Measurements from ENCODE around the gene USF3. TPM values are rescaled to one million over a fixed set of nuclear protein-coding genes. Genes with fewer than 3 reads are reported as not detected.

Gene USF3
- total and polyA plus RNA-seq, 2 of the 13 experiments (the other 11 are each of a cell fraction or from before 2014, with no cell fraction given), result 6.3 to 15.2 TPM

DNA sequence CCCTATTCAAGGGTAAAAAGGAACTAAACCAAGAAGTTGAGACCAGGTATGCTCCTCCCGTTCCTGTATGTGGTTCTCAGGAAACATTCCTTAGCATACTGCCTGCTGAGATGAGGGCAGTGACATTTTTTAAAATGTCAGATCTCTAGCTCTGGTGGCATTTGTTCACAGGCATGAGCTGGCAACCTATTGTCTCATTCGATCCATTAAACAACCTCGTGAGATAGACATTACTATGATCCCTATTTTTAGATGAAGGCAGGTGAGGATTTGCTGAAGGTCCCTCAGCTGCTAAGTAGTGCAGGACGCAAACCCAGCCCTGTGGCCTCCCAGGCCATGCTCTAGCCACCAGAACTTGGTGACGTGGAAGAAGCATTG lies 89.2 kb downstream of the USF3 start:
- H3K79me2 ChIP-seq (ENCODE audit: insufficient read depth, low read length), result no peaks in the 10 kb centered on the region
- no peaks in the 10 kb centered on the region for H3K9me3 ChIP-seq (ENCODE audit: low read length)
- WGBS (ENCODE audit: low lambda C conversion rate), result 23% methylated on average over 4 of the region's 5 CpGs
- H3K27ac ChIP-seq (ENCODE audit: extremely low read length, insufficient read depth, low read length), result no peak overlapping the region
- ATAC-seq (peak; percentile 47; the same call in 2 of the 3 replicates), DNase-seq (ENCODE audit: low spot score) (no peak), FAIRE-seq (no peak)
- H3K27me3 ChIP-seq (ENCODE audit: control insufficient read depth in 1 of 2, insufficient read depth in 2 of 2, low read length in 2 of 2), result peaks cover 0 to 34% of the 10 kb centered on the region in 2 experiments; a peak in 2 of 5 replicates
- H3K4me3 ChIP-seq (replicated peaks in 1 of 3; ENCODE audit: insufficient read depth in 1 of 3, low read depth in 2 of 3, low read length in 3 of 3), result no peak overlapping the region
- intact Hi-C loops (cut with micrococcal nuclease; ENCODE audit: unreplicated experiment), result no loop called here
- H4K20me1 ChIP-seq (ENCODE audit: insufficient read depth, low read length), result no peaks in the 10 kb centered on the region
- H2AFZ ChIP-seq (ENCODE audit: low read length), result no peak overlapping the region
- no peak overlapping the region for H3K9ac ChIP-seq (ENCODE audit: insufficient read depth, low read depth, low read length)
- H3K4me1 ChIP-seq (ENCODE audit: insufficient read depth, low read length), result no peaks in the 10 kb centered on the region
- in situ Hi-C loops (cut with HindIII; ENCODE audit: extremely low pct_ligation_motif_present, low pct_unique_long_range_greater_than_20kb), result no loop called here
- H3K36me3 ChIP-seq (replicated peaks in 1 of 2; ENCODE audit: control insufficient read depth in 1 of 2, insufficient read depth in 2 of 2, low read length in 2 of 2), result no peaks in the 10 kb centered on the region
- BruUV-seq (replicated peaks), result no TSS peak
- TF ChIP-seq ZNF607 (CRISPR knock-in tag; IDR thresholded peaks at IDR 0.05; ENCODE audit: borderline replicate concordance), result no peak
- no peak for TF ChIP-seq SMC3 (IDR thresholded peaks at IDR 0.05; ENCODE audit: low read length)
- TF ChIP-seq BORCS8-MEF2B (CRISPR knock-in tag; IDR thresholded peaks at IDR 0.05), result no peak
- TF ChIP-seq, protein P1, sequence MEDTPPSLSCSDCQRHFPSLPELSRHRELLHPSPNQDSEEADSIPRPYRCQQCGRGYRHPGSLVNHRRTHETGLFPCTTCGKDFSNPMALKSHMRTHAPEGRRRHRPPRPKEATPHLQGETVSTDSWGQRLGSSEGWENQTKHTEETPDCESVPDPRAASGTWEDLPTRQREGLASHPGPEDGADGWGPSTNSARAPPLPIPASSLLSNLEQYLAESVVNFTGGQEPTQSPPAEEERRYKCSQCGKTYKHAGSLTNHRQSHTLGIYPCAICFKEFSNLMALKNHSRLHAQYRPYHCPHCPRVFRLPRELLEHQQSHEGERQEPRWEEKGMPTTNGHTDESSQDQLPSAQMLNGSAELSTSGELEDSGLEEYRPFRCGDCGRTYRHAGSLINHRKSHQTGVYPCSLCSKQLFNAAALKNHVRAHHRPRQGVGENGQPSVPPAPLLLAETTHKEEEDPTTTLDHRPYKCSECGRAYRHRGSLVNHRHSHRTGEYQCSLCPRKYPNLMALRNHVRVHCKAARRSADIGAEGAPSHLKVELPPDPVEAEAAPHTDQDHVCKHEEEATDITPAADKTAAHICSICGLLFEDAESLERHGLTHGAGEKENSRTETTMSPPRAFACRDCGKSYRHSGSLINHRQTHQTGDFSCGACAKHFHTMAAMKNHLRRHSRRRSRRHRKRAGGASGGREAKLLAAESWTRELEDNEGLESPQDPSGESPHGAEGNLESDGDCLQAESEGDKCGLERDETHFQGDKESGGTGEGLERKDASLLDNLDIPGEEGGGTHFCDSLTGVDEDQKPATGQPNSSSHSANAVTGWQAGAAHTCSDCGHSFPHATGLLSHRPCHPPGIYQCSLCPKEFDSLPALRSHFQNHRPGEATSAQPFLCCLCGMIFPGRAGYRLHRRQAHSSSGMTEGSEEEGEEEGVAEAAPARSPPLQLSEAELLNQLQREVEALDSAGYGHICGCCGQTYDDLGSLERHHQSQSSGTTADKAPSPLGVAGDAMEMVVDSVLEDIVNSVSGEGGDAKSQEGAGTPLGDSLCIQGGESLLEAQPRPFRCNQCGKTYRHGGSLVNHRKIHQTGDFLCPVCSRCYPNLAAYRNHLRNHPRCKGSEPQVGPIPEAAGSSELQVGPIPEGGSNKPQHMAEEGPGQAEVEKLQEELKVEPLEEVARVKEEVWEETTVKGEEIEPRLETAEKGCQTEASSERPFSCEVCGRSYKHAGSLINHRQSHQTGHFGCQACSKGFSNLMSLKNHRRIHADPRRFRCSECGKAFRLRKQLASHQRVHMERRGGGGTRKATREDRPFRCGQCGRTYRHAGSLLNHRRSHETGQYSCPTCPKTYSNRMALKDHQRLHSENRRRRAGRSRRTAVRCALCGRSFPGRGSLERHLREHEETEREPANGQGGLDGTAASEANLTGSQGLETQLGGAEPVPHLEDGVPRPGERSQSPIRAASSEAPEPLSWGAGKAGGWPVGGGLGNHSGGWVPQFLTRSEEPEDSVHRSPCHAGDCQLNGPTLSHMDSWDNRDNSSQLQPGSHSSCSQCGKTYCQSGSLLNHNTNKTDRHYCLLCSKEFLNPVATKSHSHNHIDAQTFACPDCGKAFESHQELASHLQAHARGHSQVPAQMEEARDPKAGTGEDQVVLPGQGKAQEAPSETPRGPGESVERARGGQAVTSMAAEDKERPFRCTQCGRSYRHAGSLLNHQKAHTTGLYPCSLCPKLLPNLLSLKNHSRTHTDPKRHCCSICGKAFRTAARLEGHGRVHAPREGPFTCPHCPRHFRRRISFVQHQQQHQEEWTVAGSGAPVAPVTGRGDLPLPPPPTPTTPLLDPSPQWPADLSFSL (CRISPR knock-in tag; IDR thresholded peaks at IDR 0.05), result no peak
- TF ChIP-seq, protein P2, sequence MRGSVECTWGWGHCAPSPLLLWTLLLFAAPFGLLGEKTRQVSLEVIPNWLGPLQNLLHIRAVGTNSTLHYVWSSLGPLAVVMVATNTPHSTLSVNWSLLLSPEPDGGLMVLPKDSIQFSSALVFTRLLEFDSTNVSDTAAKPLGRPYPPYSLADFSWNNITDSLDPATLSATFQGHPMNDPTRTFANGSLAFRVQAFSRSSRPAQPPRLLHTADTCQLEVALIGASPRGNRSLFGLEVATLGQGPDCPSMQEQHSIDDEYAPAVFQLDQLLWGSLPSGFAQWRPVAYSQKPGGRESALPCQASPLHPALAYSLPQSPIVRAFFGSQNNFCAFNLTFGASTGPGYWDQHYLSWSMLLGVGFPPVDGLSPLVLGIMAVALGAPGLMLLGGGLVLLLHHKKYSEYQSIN (CRISPR knock-in tag; IDR thresholded peaks at IDR 0.05; ENCODE audit: borderline replicate concordance), result no peak
- no peak for TF ChIP-seq ZMYM2 (CRISPR knock-in tag; IDR thresholded peaks at IDR 0.05)
- no peak for TF ChIP-seq ZNF333 (CRISPR knock-in tag; IDR thresholded peaks at IDR 0.05; ENCODE audit: borderline replicate concordance)
- TF ChIP-seq NFE2L2 (IDR thresholded peaks at IDR 0.05; ENCODE audit: low read length), result no peak
- TF ChIP-seq, protein P3, sequence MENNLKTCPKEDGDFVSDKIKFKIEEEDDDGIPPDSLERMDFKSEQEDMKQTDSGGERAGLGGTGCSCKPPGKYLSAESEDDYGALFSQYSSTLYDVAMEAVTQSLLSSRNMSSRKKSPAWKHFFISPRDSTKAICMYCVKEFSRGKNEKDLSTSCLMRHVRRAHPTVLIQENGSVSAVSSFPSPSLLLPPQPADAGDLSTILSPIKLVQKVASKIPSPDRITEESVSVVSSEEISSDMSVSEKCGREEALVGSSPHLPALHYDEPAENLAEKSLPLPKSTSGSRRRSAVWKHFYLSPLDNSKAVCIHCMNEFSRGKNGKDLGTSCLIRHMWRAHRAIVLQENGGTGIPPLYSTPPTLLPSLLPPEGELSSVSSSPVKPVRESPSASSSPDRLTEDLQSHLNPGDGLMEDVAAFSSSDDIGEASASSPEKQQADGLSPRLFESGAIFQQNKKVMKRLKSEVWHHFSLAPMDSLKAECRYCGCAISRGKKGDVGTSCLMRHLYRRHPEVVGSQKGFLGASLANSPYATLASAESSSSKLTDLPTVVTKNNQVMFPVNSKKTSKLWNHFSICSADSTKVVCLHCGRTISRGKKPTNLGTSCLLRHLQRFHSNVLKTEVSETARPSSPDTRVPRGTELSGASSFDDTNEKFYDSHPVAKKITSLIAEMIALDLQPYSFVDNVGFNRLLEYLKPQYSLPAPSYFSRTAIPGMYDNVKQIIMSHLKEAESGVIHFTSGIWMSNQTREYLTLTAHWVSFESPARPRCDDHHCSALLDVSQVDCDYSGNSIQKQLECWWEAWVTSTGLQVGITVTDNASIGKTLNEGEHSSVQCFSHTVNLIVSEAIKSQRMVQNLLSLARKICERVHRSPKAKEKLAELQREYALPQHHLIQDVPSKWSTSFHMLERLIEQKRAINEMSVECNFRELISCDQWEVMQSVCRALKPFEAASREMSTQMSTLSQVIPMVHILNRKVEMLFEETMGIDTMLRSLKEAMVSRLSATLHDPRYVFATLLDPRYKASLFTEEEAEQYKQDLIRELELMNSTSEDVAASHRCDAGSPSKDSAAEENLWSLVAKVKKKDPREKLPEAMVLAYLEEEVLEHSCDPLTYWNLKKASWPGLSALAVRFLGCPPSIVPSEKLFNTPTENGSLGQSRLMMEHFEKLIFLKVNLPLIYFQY (CRISPR knock-in tag; IDR thresholded peaks at IDR 0.05; ENCODE audit: borderline replicate concordance), result no peak
- peak overlapping the region; percentile 18; the same call in 1 of the 2 replicates for H3K4me2 ChIP-seq (ENCODE audit: low read depth, low read length)
- CTCF ChIA-PET (ENCODE audit: low intra/inter-chr PET ratio, low total read pairs), result no interaction called here
- POLR2A ChIA-PET, result no interaction called here
